OCI-LY1 (cell line): ENCODE data around the gene GRIN2A.

Source experiments
- H2AFZ ChIP-seq: fragments of 200-600 bp; sonication (generic), shearing (Covaris generic); 2 replicates; pipeline ENCODE4 v1.6.0; 2014; ENCODE audit warnings: antibody characterized with exemption, mild to moderate bottlenecking, low read length
- H3F3A ChIP-seq: fragments of 200-600 bp; sonication (generic), shearing (Covaris generic); 2 replicates; pipeline ENCODE4 v1.6.0; 2014; ENCODE audit warnings: mild to moderate bottlenecking, antibody characterized with exemption, low read length, moderate library complexity; ENCODE audit not compliant: insufficient read depth
- H3K27ac ChIP-seq: fragments of 200-600 bp; sonication (generic); 2 replicates; pipeline ENCODE4 v1.5.1; 2014; ENCODE audit warnings: low read length, mixed run types, mild to moderate bottlenecking, low read depth; ENCODE audit not compliant: poor library complexity, severe bottlenecking
- H3K27me3 ChIP-seq: fragments of 200-600 bp; sonication (generic); 2 replicates; pipeline ENCODE4 v1.6.0; 2014; ENCODE audit warnings: antibody characterized with exemption, mild to moderate bottlenecking, low read length, moderate library complexity; ENCODE audit not compliant: insufficient read depth
- H3K36me3 ChIP-seq: fragments of 200-600 bp; sonication (generic); 2 replicates; pipeline ENCODE4 v1.6.1; 2014; ENCODE audit warnings: mild to moderate bottlenecking, antibody characterized with exemption, low read length, moderate library complexity, mixed read lengths; ENCODE audit not compliant: insufficient read depth
- H3K4me1 ChIP-seq: fragments of 200-600 bp; sonication (generic); 2 replicates; pipeline ENCODE4 v1.5.1; 2014; ENCODE audit warnings: mild to moderate bottlenecking, low read length, moderate library complexity; ENCODE audit not compliant: insufficient read depth, severe bottlenecking
- H3K4me2 ChIP-seq: fragments of 200-600 bp; sonication (generic), shearing (Covaris generic); 2 replicates; pipeline ENCODE4 v1.6.1; 2014; ENCODE audit warnings: low read length
- H3K4me3 ChIP-seq: fragments of 200-600 bp; sonication (generic); 2 replicates; pipeline ENCODE4 v1.5.1; 2014; ENCODE audit warnings: low read length, low read depth, mild to moderate bottlenecking, mixed read lengths; ENCODE audit not compliant: poor library complexity, severe bottlenecking
- H3K79me2 ChIP-seq: fragments of 200-600 bp; shearing (Covaris generic); 2 replicates; pipeline ENCODE4 v1.6.1; 2016; ENCODE audit warnings: mixed run types, low read length, mixed read lengths; ENCODE audit not compliant: insufficient read depth
- H3K9ac ChIP-seq: fragments of 200-600 bp; sonication (generic), shearing (Covaris generic); 2 replicates; pipeline ENCODE4 v1.6.1; 2014; ENCODE audit warnings: mild to moderate bottlenecking, low read length, mixed read lengths
- H3K9me2 ChIP-seq: fragments of 200-600 bp; sonication (generic), shearing (Covaris generic); 2 replicates; pipeline ENCODE4 v1.6.1; 2014; ENCODE audit warnings: low read depth, mild to moderate bottlenecking, low read length, mixed read lengths
- H3K9me3 ChIP-seq: fragments of 200-600 bp; shearing (Covaris generic); 2 replicates; pipeline ENCODE4 v1.6.1; 2014; ENCODE audit warnings: low read length, mixed read lengths
- H4K20me1 ChIP-seq: fragments of 200-600 bp; sonication (generic), shearing (Covaris generic); 2 replicates; pipeline ENCODE4 v1.6.0; 2016; ENCODE audit warnings: mild to moderate bottlenecking, low read length; ENCODE audit not compliant: insufficient read depth
- EZH2 ChIP-seq: fragments of 200-600 bp; sonication (generic), shearing (Covaris generic); IDR thresholded peaks from 2 replicates; pipeline ENCODE4 v1.8.0; 2017; ENCODE audit warnings: borderline replicate concordance, mixed run types, mild to moderate bottlenecking, antibody characterized with exemption, low read length, moderate library complexity, mixed read lengths
- TF ChIP-seq, protein P1 (sequence below): fragments of 200-600 bp; sonication (generic), shearing (Covaris generic); IDR thresholded peaks from 2 replicates; pipeline ENCODE4 v1.5.1; 2017; ENCODE audit warnings: mild to moderate bottlenecking, antibody characterized with exemption, low read length, moderate library complexity, mixed read lengths

GRIN2A gene

DNA sequence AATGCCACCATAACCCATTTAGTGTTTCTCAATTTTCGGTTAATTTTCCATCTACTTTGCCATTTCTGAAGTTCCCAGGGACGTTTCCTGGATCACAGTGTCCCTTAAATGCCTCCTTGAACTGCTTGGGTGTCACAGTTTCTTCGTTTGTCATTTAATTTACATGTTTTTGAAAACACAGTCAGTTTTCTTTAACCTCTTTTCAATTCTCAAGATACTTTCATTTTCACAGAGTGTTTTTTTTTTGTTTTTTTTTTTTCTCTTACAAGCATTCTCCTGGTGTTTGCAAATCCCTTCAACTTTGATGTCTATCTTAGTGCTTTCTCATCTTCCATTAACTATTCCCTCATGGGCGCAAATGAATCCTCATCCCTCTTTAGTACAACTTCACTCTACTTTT is 283.7 kb downstream of the GRIN2A start:
- Histone ChIP-seq H4K20me1 (no peaks in the 10 kb centered on the region), H3K4me2 (no peak overlapping the region), H3K36me3 (no peaks in the 10 kb centered on the region), H3K79me2 (no peaks in the 10 kb centered on the region), H3K9me2 (no peaks in the 10 kb centered on the region), H3K4me3 (no peak overlapping the region), H3K27me3 (no peaks in the 10 kb centered on the region), H3F3A (no peaks in the 10 kb centered on the region), H2AFZ (no peak overlapping the region), H3K4me1 (no peaks in the 10 kb centered on the region), H3K27ac (no peak overlapping the region), H3K9me3 (no peaks in the 10 kb centered on the region), H3K9ac (no peak overlapping the region)
- no peak for TF ChIP-seq EZH2
- TF ChIP-seq, protein P1, sequence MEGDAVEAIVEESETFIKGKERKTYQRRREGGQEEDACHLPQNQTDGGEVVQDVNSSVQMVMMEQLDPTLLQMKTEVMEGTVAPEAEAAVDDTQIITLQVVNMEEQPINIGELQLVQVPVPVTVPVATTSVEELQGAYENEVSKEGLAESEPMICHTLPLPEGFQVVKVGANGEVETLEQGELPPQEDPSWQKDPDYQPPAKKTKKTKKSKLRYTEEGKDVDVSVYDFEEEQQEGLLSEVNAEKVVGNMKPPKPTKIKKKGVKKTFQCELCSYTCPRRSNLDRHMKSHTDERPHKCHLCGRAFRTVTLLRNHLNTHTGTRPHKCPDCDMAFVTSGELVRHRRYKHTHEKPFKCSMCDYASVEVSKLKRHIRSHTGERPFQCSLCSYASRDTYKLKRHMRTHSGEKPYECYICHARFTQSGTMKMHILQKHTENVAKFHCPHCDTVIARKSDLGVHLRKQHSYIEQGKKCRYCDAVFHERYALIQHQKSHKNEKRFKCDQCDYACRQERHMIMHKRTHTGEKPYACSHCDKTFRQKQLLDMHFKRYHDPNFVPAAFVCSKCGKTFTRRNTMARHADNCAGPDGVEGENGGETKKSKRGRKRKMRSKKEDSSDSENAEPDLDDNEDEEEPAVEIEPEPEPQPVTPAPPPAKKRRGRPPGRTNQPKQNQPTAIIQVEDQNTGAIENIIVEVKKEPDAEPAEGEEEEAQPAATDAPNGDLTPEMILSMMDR, result no peak

DNA sequence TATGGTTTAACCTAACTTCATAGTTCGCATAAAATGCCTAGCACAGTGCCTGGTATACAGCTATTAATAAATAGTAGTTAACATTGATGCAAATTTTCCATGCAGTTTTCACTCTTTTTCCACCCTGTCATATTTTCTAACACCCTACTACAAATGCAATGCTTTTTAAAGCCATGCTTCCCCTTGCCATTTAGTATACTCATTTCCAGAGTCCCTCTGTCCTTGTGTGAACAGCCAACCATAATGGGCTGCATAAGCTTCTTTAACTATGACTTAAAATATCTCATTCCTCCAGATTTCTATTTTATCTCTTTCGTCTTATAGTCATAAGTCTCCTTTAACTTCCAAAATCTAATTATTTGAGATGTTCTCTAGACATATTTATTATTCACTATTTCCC is 284.1 kb downstream of the GRIN2A start:
- Histone ChIP-seq H3K9me3 (no peaks in the 10 kb centered on the region), H3K27me3 (no peaks in the 10 kb centered on the region), H3K9me2 (no peaks in the 10 kb centered on the region), H3K79me2 (no peaks in the 10 kb centered on the region), H3K4me2 (no peak overlapping the region), H3K4me3 (no peak overlapping the region), H3K9ac (no peak overlapping the region), H3F3A (no peaks in the 10 kb centered on the region), H3K4me1 (no peaks in the 10 kb centered on the region), H3K36me3 (no peaks in the 10 kb centered on the region), H2AFZ (no peak overlapping the region), H3K27ac (no peak overlapping the region), H4K20me1 (no peaks in the 10 kb centered on the region)
- TF ChIP-seq EZH2, result no peak
- TF ChIP-seq, protein P1, result no peak

DNA sequence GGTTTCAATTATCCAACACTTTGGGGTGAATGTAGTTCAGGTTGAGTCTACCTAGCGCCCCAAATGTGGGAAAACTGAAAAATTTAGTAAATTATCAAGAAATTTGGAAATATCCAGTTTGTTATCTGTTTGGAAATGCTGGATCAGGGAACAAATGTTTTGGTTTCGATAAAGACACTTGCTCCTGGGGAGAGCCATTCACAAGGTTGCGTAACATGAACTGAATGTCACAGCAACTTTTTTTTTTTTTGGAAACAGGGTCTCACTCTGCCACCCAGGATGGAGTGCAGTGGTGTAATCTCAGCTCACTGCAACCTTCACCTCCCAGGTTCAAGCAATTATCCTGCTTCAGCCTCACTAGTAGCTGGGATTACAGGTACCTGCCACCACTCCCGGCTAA is 286.4 kb downstream of the GRIN2A start:
- Histone ChIP-seq H3K27me3 (no peaks in the 10 kb centered on the region), H3K9ac (no peak overlapping the region), H3K79me2 (no peaks in the 10 kb centered on the region), H3K27ac (no peak overlapping the region), H2AFZ (no peak overlapping the region), H3K4me1 (no peaks in the 10 kb centered on the region), H3K36me3 (no peaks in the 10 kb centered on the region), H4K20me1 (no peaks in the 10 kb centered on the region), H3F3A (no peaks in the 10 kb centered on the region), H3K4me3 (no peak overlapping the region), H3K9me3 (no peaks in the 10 kb centered on the region), H3K4me2 (no peak overlapping the region), H3K9me2 (no peaks in the 10 kb centered on the region)
- no peak for TF ChIP-seq EZH2
- TF ChIP-seq, protein P1, result no peak
